ENCODE measurements around the gene PTGER4.

Gene PTGER4

DNA sequence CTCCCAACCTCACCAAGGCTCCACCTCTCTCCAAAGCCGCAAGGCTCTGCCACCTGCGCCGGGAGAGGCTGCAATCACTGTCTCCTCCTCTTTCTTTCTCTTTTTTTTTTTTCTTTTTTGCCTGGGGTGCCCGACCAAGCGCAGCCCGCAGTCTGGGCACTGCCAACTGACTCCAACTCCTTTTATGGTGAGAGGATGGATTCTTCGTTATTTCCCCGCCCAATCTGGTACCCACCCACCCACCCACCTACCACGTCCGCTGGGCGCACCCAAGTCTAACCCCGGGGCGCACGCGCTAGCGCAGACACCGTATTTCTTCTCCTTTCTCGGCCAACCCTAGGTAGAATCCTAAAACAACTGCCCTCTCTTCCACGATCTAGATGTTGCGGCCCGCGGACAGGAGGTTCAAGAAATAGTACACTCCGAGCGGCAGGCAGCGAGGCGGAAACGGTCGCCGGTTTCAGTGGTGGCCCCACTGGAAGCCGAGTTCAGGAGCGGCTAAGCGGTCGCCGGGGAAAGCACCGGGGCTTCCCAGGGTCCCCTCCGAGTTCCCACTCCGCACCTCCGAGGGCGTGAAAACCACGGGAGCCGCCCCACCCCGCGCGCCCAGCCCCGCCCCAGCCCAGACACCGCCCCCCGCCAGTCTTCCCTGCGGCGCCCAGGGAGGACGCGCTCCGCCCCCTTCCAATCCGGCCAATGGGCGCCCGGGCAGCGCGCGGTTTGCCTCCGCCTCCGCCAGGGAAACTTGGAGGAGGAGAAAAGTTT is 385 bp upstream of the PTGER4 start:
- Histone ChIP-seq H3K14ac (ENCODE audit: low read length) (peak overlapping the region; percentile 28), H3K18ac (ENCODE audit: low read length) (no peak overlapping the region), H2AFZ (ENCODE audit: insufficient read depth, low read length, poor library complexity) (peak overlapping the region; percentile 57), H4K8ac (ENCODE audit: low read depth, low read length) (peak overlapping the region; percentile 87), H3K4me3 (ENCODE audit: low read depth, low read length) (peak overlapping the region; percentile 79), H3K27ac (ENCODE audit: low read depth, low read length) (no peak overlapping the region), H2BK120ac (ENCODE audit: insufficient read depth, low read length, poor library complexity) (peak overlapping the region; percentile 52), H3K4me1 (ENCODE audit: control insufficient read depth in 1 of 2, insufficient read depth in 2 of 2, low read length in 2 of 2) (peaks cover 10 to 20% of the 10 kb centered on the region in 2 experiments), H3K36me3 (ENCODE audit: control insufficient read depth in 1 of 2, insufficient read depth in 2 of 2, low read length in 2 of 2) (no peaks in the 10 kb centered on the region), H4K91ac (ENCODE audit: low read depth, low read length) (no peak overlapping the region), H3K4me2 (ENCODE audit: low read length) (peak overlapping the region; percentile 83), H3K9ac (ENCODE audit: low read length) (no peak overlapping the region), H2BK5ac (ENCODE audit: low read depth, low read length, poor library complexity) (no peak overlapping the region), H3K4ac (ENCODE audit: low read depth, low read length) (no peak overlapping the region), H2BK12ac (ENCODE audit: low read length) (no peak overlapping the region), H3K27me3 (ENCODE audit: insufficient read depth, low read length) (peaks cover 25% of the 10 kb centered on the region), H3K79me1 (ENCODE audit: low read length) (peaks cover 2% of the 10 kb centered on the region), H4K12ac (ENCODE audit: low read depth, low read length) (peak overlapping the region; percentile 35), H2AK5ac (ENCODE audit: low read length) (no peak overlapping the region), H3K23ac (ENCODE audit: low read length) (no peak overlapping the region), H3K9me3 (ENCODE audit: insufficient read depth, low read depth, low read length) (peaks cover 11% of the 10 kb centered on the region), H3K79me2 (ENCODE audit: control insufficient read depth, insufficient read depth, low read length, poor library complexity) (no peaks in the 10 kb centered on the region)
- no CpG with 5 or more reads among the region's 60 CpGs for WGBS (ENCODE audit: extremely low coverage, insufficient coverage, insufficient read length)
- DNase-seq = peak; percentile 80 to 91

DNA sequence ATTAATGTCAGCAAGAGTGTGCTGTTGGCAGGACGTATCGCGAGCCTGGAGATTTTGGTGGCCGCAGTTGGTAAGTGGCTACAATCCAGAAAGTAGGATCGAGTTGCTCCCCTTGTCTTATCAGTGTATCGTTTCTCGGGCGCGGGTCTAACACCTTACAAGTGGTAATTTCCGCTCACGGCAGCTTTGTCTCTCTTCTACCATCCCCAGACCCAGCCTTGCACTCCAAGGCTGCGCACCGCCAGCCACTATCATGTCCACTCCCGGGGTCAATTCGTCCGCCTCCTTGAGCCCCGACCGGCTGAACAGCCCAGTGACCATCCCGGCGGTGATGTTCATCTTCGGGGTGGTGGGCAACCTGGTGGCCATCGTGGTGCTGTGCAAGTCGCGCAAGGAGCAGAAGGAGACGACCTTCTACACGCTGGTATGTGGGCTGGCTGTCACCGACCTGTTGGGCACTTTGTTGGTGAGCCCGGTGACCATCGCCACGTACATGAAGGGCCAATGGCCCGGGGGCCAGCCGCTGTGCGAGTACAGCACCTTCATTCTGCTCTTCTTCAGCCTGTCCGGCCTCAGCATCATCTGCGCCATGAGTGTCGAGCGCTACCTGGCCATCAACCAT is 1.1 kb downstream of the PTGER4 start:
- Histone ChIP-seq H3K36me3 (ENCODE audit: control insufficient read depth in 1 of 2, insufficient read depth in 2 of 2, low read length in 2 of 2) (no peaks in the 10 kb centered on the region), H4K91ac (ENCODE audit: low read depth, low read length) (no peak overlapping the region), H4K12ac (ENCODE audit: low read depth, low read length) (no peak overlapping the region), H3K14ac (ENCODE audit: low read length) (no peak overlapping the region), H3K18ac (ENCODE audit: low read length) (no peak overlapping the region), H3K9ac (ENCODE audit: low read length) (no peak overlapping the region), H3K4me1 (ENCODE audit: control insufficient read depth in 1 of 2, insufficient read depth in 2 of 2, low read length in 2 of 2) (peaks cover 10 to 20% of the 10 kb centered on the region in 2 experiments), H3K4ac (ENCODE audit: low read depth, low read length) (no peak overlapping the region), H2AFZ (ENCODE audit: insufficient read depth, low read length, poor library complexity) (no peak overlapping the region), H3K27ac (ENCODE audit: low read depth, low read length) (no peak overlapping the region), H3K9me3 (ENCODE audit: insufficient read depth, low read depth, low read length) (peaks cover 11% of the 10 kb centered on the region), H4K8ac (ENCODE audit: low read depth, low read length) (no peak overlapping the region), H2AK5ac (ENCODE audit: low read length) (no peak overlapping the region), H2BK120ac (ENCODE audit: insufficient read depth, low read length, poor library complexity) (no peak overlapping the region), H2BK12ac (ENCODE audit: low read length) (no peak overlapping the region), H3K79me1 (ENCODE audit: low read length) (peaks cover 2% of the 10 kb centered on the region), H3K23ac (ENCODE audit: low read length) (peak overlapping the region; percentile 5), H2BK5ac (ENCODE audit: low read depth, low read length, poor library complexity) (no peak overlapping the region), H3K4me2 (ENCODE audit: low read length) (peak overlapping the region; percentile 64), H3K4me3 (ENCODE audit: low read depth, low read length) (peak overlapping the region; percentile 38), H3K27me3 (ENCODE audit: insufficient read depth, low read length) (peaks cover 25% of the 10 kb centered on the region), H3K79me2 (ENCODE audit: control insufficient read depth, insufficient read depth, low read length, poor library complexity) (no peaks in the 10 kb centered on the region)
- DNase-seq = no peak
- WGBS (ENCODE audit: extremely low coverage, insufficient coverage, insufficient read length) = no CpG with 5 or more reads among the region's 37 CpGs

DNA sequence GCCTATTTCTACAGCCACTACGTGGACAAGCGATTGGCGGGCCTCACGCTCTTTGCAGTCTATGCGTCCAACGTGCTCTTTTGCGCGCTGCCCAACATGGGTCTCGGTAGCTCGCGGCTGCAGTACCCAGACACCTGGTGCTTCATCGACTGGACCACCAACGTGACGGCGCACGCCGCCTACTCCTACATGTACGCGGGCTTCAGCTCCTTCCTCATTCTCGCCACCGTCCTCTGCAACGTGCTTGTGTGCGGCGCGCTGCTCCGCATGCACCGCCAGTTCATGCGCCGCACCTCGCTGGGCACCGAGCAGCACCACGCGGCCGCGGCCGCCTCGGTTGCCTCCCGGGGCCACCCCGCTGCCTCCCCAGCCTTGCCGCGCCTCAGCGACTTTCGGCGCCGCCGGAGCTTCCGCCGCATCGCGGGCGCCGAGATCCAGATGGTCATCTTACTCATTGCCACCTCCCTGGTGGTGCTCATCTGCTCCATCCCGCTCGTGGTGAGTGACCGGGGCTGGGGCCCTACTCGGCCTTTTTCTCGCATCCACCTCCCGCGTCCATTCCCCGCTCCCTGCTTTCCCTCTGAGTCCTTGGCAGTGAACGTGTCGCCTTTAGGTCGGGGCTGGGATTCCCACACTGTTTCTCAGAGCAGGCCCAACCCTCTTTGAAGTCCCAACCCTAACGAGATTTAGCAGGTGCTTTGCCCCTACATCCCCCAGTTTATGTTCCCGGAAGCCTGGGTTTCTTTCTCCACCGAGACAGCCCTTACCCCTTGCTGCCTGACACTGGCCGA is 1.8 kb downstream of the PTGER4 start:
- no peak overlapping the region for H4K8ac ChIP-seq (ENCODE audit: low read depth, low read length)
- no peak overlapping the region for H4K91ac ChIP-seq (ENCODE audit: low read depth, low read length)
- peaks cover 25% of the 10 kb centered on the region for H3K27me3 ChIP-seq (ENCODE audit: insufficient read depth, low read length)
- H2BK5ac ChIP-seq (ENCODE audit: low read depth, low read length, poor library complexity) = no peak overlapping the region
- H3K79me2 ChIP-seq (ENCODE audit: control insufficient read depth, insufficient read depth, low read length, poor library complexity) = no peaks in the 10 kb centered on the region
- H3K36me3 ChIP-seq (ENCODE audit: control insufficient read depth in 1 of 2, insufficient read depth in 2 of 2, low read length in 2 of 2) = no peaks in the 10 kb centered on the region
- no peak overlapping the region for H3K27ac ChIP-seq (ENCODE audit: low read depth, low read length)
- peak overlapping the region; percentile 38 for H3K4me3 ChIP-seq (ENCODE audit: low read depth, low read length)
- no peak for DNase-seq
- H3K18ac ChIP-seq (ENCODE audit: low read length) = no peak overlapping the region
- H3K14ac ChIP-seq (ENCODE audit: low read length) = no peak overlapping the region
- no peak overlapping the region for H2AK5ac ChIP-seq (ENCODE audit: low read length)
- H3K9me3 ChIP-seq (ENCODE audit: insufficient read depth, low read depth, low read length) = peaks cover 11% of the 10 kb centered on the region
- no CpG with 5 or more reads among the region's 67 CpGs for WGBS (ENCODE audit: extremely low coverage, insufficient coverage, insufficient read length)
- H2BK12ac ChIP-seq (ENCODE audit: low read length) = no peak overlapping the region
- no peak overlapping the region for H2BK120ac ChIP-seq (ENCODE audit: insufficient read depth, low read length, poor library complexity)
- no peak overlapping the region for H3K9ac ChIP-seq (ENCODE audit: low read length)
- H2AFZ ChIP-seq (ENCODE audit: insufficient read depth, low read length, poor library complexity) = no peak overlapping the region
- H3K23ac ChIP-seq (ENCODE audit: low read length) = peak overlapping the region; percentile 5
- peaks cover 2% of the 10 kb centered on the region for H3K79me1 ChIP-seq (ENCODE audit: low read length)
- no peak overlapping the region for H4K12ac ChIP-seq (ENCODE audit: low read depth, low read length)
- peaks cover 10 to 20% of the 10 kb centered on the region in 2 experiments for H3K4me1 ChIP-seq (ENCODE audit: control insufficient read depth in 1 of 2, insufficient read depth in 2 of 2, low read length in 2 of 2)
- peak overlapping the region; percentile 64 for H3K4me2 ChIP-seq (ENCODE audit: low read length)
- H3K4ac ChIP-seq (ENCODE audit: low read depth, low read length) = no peak overlapping the region

DNA sequence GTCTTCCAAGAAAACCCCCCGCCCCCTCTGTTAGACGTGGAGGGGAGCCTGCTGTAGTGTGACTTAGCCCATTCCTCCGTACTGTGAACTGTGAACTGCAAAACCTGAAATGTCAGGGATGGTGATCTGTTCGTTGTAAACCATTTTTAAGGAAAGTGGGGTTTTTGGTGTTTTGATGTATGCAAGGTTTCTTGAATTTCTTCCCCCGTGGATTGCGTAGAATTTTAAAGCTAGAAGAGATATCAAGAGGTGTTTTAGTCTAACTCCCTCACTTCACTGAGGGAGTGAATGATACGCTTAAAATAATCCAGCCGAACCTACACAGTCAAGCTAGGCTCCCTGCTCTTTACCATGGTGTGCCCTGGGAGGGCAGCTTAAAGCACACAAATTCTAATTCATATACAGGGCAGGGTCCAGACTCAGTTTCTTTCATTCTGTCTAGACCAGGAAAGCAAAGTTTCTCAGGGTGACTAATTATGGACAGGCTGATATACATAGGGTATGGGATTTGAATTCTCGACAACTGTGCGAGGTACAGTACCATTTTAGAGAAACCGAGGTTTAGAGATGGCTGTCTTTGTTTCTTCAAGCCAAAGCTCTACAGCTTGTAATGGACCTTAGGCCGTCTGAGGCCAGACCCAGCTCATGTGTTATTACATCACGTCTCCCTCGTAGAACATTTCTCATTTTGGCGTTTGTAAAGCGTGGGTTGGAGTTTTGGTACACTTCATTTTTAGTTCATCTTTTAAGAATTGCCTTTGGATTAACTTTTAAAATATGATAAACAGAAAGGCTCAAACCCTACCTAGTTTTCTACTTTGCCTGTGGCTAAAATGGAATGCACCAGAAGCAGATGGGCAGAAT is 2.7 kb downstream of the PTGER4 start:
- H3K27me3 ChIP-seq (ENCODE audit: insufficient read depth, low read length) = peaks cover 25% of the 10 kb centered on the region
- H2AFZ ChIP-seq (ENCODE audit: insufficient read depth, low read length, poor library complexity) = no peak overlapping the region

More for the DNA sequence above, 2.7 kb downstream of the PTGER4 start:
- Histone ChIP-seq H3K14ac (ENCODE audit: low read length) (no peak overlapping the region), H3K9ac (ENCODE audit: low read length) (no peak overlapping the region), H4K12ac (ENCODE audit: low read depth, low read length) (no peak overlapping the region), H3K79me1 (ENCODE audit: low read length) (peaks cover 2% of the 10 kb centered on the region), H3K27ac (ENCODE audit: low read depth, low read length) (no peak overlapping the region), H2AK5ac (ENCODE audit: low read length) (no peak overlapping the region), H2BK120ac (ENCODE audit: insufficient read depth, low read length, poor library complexity) (no peak overlapping the region), H3K4me3 (ENCODE audit: low read depth, low read length) (no peak overlapping the region), H4K8ac (ENCODE audit: low read depth, low read length) (no peak overlapping the region), H2BK5ac (ENCODE audit: low read depth, low read length, poor library complexity) (no peak overlapping the region), H3K23ac (ENCODE audit: low read length) (no peak overlapping the region), H3K9me3 (ENCODE audit: insufficient read depth, low read depth, low read length) (peaks cover 11% of the 10 kb centered on the region), H4K91ac (ENCODE audit: low read depth, low read length) (no peak overlapping the region), H3K18ac (ENCODE audit: low read length) (no peak overlapping the region), H3K4ac (ENCODE audit: low read depth, low read length) (no peak overlapping the region), H3K36me3 (ENCODE audit: control insufficient read depth in 1 of 2, insufficient read depth in 2 of 2, low read length in 2 of 2) (no peaks in the 10 kb centered on the region), H2BK12ac (ENCODE audit: low read length) (no peak overlapping the region), H3K79me2 (ENCODE audit: control insufficient read depth, insufficient read depth, low read length, poor library complexity) (no peaks in the 10 kb centered on the region), H3K4me2 (ENCODE audit: low read length) (no peak overlapping the region), H3K4me1 (ENCODE audit: control insufficient read depth in 1 of 2, insufficient read depth in 2 of 2, low read length in 2 of 2) (peaks cover 10 to 20% of the 10 kb centered on the region in 2 experiments)
- WGBS (ENCODE audit: extremely low coverage, insufficient coverage, insufficient read length) = no CpG with 5 or more reads among the region's 16 CpGs
- no peak for DNase-seq

Data from trophoblast cell (in vitro differentiated cells and primary cell).